ENCODE results near the gene PRR19.
"Not testable (repeated sequence)": the region's sequence is repeated elsewhere in the genome, so short reads cannot be mapped to it uniquely, and the experiment has no call there.

Gene PRR19

DNA sequence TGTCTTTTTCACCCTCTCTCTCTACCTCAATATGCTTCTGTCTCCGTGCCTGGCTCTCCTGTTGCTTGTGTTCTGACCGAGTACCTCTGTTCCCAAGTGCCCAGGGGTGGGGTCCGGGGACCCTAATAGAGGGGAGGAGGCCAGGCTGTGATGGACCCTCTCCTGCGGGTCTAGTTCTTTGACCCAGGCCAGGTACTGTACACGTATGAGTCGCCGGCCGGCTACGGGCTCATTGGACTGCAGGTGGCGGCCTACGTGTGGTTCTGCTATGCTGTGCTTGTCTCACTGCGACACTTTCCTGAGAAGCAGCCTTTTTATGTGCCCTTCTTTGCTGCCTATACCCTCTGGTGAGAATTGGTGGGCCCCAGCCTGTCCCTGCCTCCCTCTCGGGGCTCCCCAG, 15.6 kb downstream of the PRR19 start:
- no peaks in the 10 kb centered on the region for H3K36me3 Mint-ChIP-seq
- peak overlapping the region; percentile 38 for H3K27ac Mint-ChIP-seq
- peaks cover 31% of the 10 kb centered on the region for H3K27me3 Mint-ChIP-seq
- no peak overlapping the region for H3K4me3 Mint-ChIP-seq
- ATAC-seq, result no peak
- no peaks in the 10 kb centered on the region for H3K9me3 Mint-ChIP-seq
- H3K4me1 Mint-ChIP-seq, result peaks cover 27% of the 10 kb centered on the region

DNA sequence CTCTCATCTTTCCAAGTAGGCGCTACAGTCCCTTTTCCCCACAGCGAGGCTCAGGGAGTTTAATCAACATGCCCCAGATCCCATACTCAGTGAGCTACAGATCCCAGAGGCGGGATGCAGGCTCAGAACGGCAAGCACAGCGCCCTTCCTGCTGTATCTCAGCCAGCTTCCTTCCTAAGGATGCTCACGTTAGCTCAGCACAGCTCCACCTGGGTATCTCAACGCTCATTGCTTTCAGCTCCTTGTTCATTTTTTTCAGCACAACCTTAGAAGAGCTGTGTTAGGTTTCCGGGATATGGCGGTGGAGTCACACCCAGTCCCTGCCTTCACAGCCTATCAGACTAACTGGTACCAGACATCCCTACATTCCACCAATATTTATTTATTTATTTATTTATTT, 20.4 kb downstream of the PRR19 start:
- H3K4me3 Mint-ChIP-seq, result no peak overlapping the region

DNA sequence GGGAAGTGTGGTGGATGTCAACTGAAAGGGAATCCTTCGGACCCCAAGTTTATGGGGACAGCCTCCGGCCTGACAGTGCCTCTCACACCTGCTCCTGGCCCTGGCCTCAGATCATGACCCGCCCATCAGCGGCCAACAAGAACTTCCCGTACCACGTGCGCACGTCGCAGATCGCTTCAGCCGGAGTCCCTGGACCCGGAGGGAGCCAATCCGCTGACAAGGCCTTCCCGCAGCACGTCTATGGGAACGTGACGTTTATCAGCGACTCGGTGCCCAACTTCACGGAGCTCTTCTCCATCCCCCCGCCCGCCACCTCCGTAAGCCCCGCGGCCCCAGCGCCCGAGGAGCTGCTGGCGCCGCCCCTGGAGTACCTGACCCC, 21.5 kb downstream of the PRR19 start:
- Mint-ChIP-seq H3K4me1 (peaks cover 26% of the 10 kb centered on the region), H3K27ac (no peak overlapping the region), H3K4me3 (no peak overlapping the region), H3K27me3 (peaks cover 8% of the 10 kb centered on the region), H3K9me3 (no peaks in the 10 kb centered on the region), H3K36me3 (no peaks in the 10 kb centered on the region)
- no peak for ATAC-seq

More for the DNA sequence above, 20.4 kb downstream of the PRR19 start:
- H3K4me1 Mint-ChIP-seq, result peaks cover 19% of the 10 kb centered on the region
- peaks cover 8% of the 10 kb centered on the region for H3K27me3 Mint-ChIP-seq
- H3K9me3 Mint-ChIP-seq, result no peaks in the 10 kb centered on the region
- no peak overlapping the region for H3K27ac Mint-ChIP-seq
- ATAC-seq, result no peak
- no peaks in the 10 kb centered on the region for H3K36me3 Mint-ChIP-seq

DNA sequence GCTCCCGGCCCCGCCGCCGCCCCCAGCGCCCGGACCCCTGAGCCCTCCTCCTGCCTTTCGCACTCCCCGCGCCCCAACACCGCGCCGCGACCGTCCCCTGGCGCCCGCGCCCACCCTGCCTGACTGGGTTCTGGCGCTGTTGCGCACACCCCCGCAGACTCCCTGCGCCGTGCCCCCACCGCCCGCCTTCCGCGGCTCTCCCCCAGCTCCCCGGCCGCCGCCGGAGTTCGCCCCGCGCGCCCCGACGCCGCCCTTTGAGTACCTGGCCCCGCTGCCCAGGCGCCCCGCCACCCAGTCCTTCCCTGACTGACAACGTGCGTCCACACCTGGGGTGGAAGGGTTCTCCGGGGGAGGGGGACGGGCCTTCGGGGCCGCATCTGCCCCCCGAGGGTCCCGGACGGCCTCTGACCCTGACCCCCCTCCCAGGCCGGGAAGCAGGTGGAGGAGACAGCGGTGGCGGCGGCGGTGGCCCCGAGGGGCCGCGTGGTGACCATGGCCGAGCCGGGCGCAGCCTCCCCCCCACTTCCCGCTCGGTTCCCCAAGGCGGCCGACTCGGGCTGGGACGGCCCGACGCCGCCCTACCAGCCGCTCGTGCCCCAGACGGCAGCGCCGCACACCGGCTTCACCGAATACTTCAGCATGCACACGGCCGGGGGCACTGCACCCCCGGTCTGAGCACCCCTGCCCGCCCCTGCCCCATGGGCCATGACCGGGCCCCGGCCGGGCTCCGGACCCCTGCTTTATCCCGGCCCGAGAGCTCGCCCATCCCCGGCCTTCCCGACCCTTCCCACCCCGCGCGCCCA, 22.1 kb downstream of the PRR19 start:
- no peak for ATAC-seq
- H3K27me3 Mint-ChIP-seq, result peaks cover 8% of the 10 kb centered on the region
- peak overlapping the region; percentile 78 for H3K27ac Mint-ChIP-seq
- no peaks in the 10 kb centered on the region for H3K36me3 Mint-ChIP-seq
- no peaks in the 10 kb centered on the region for H3K9me3 Mint-ChIP-seq
- H3K4me1 Mint-ChIP-seq, result peaks cover 32% of the 10 kb centered on the region
- no peak overlapping the region for H3K4me3 Mint-ChIP-seq

- ATAC-seq, result no peak
- Mint-ChIP-seq H3K36me3 (no peaks in the 10 kb centered on the region), H3K9me3 (no peaks in the 10 kb centered on the region)
These were observed 22.8 kb downstream of the PRR19 start for GRCh38 chr19:42324655-42325307.

GRCh38 chr19:42325308-42325895, 23.5 kb downstream of the PRR19 start, which contains the start of gene MEGF8:
Gene MEGF8, plus strand, starts transcription at chr19:42325635. Its CDS starts 609 bp downstream, at chr19:42326244.
- peak; percentile 97 for ATAC-seq
- peaks cover 39% of the 10 kb centered on the region for H3K4me1 Mint-ChIP-seq
- H3K36me3 Mint-ChIP-seq, result no peaks in the 10 kb centered on the region
- peaks cover 8% of the 10 kb centered on the region for H3K27me3 Mint-ChIP-seq
- H3K27ac Mint-ChIP-seq, result peak within 1 kb of the TSS; percentile 78
- no peaks in the 10 kb centered on the region for H3K9me3 Mint-ChIP-seq
- peak within 1 kb of the TSS; percentile 94 for H3K4me3 Mint-ChIP-seq

More at GRCh38 chr19:42324655-42325307, 22.8 kb downstream of the PRR19 start:
- H3K27ac Mint-ChIP-seq, result peak overlapping the region; percentile 78
- peak overlapping the region; percentile 94 for H3K4me3 Mint-ChIP-seq
- peaks cover 8% of the 10 kb centered on the region for H3K27me3 Mint-ChIP-seq
- peaks cover 36% of the 10 kb centered on the region for H3K4me1 Mint-ChIP-seq

DNA sequence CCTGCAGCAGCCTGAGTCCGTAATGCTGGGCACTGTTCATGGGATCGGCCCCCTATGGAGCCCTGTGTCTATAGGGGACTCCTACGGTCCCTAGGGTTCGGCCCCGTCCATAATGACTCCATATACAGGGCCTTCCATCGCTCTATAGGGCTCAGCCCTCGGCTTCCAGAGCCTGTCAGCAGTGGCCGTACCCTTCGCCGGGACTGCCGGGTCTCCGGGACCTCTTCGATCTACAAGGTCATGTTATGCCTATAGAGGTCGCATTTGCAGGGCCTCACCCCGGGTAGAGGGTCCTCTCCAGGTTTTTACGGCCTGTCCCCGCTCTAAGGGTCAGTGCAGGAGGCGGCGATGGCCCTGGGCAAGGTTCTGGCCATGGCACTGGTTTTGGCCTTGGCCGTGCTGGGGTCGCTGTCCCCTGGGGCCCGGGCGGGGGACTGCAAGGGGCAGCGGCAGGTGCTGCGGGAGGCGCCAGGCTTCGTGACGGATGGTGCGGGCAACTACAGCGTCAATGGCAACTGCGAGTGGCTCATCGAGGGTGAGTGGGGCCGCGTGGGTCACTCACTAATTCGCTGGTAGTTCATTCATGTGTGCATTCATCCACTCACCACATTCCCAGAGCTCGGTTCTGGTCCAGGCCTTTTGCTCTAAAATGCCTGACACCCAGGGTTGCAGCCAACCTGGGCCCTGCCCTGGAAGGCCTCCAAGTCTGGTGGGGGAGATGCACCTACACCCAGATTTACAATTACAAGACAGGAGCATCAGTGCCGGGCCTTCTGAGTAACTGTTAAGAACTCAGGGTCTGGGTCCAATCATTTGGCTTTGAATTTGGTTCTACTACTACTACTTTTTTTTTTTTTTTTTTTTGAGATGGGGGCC, 24.2 kb downstream of the PRR19 start:
- peaks cover 42% of the 10 kb centered on the region for H3K4me1 Mint-ChIP-seq
- H3K4me3 Mint-ChIP-seq, result peak overlapping the region; percentile 94
- H3K27me3 Mint-ChIP-seq, result peaks cover 8% of the 10 kb centered on the region
- no peaks in the 10 kb centered on the region for H3K9me3 Mint-ChIP-seq
- peak overlapping the region; percentile 78 for H3K27ac Mint-ChIP-seq
- ATAC-seq, result peak; percentile 21
- H3K36me3 Mint-ChIP-seq, result no peaks in the 10 kb centered on the region

DNA sequence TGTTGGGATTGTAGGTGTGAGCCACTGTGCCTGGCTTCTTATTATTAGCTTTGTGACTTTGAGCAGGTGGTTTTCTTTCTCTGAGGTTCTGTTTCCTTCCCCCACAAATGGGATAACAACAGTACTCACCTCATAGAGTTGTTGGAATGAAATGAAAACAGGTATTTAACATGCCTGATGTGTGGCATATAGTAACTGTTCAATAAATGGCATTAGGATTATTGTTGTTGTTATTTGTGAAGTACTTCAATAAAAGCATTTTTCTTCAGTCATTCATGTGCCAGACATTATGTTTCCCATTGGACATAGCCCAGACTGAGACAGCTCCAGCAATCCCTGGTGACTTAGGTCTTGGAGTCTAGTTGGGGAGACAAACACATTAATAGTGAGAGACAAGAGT, 25.0 kb downstream of the PRR19 start:
- Mint-ChIP-seq H3K36me3 (no peaks in the 10 kb centered on the region), H3K4me3 (peak overlapping the region; percentile 94), H3K9me3 (no peaks in the 10 kb centered on the region)

DNA sequence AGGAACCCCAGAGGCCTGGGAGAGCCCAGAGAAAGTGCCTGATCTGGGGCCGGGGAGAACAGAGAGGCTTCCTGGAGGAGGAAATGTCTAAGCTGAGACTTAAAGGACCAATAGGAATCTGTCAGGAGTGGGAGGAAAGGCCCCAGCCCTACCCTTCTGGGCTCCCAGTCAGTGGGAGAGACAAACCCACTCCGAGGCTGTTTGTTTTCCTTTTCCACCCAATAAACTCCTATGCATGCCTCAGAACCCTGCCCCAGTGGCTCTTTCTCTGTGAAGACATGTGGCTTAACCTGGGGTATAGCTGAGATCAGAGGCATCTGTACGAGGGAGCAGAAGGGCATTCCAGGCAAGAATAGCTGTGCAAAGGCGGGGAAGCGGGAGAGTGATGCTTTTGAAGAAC, 25.4 kb downstream of the PRR19 start:
- H3K9me3 Mint-ChIP-seq, result no peaks in the 10 kb centered on the region
- no peaks in the 10 kb centered on the region for H3K36me3 Mint-ChIP-seq
- no peak for ATAC-seq
- H3K27ac Mint-ChIP-seq, result no peak overlapping the region
- peaks cover 42% of the 10 kb centered on the region for H3K4me1 Mint-ChIP-seq
- no peak overlapping the region for H3K4me3 Mint-ChIP-seq
- H3K27me3 Mint-ChIP-seq, result peaks cover 8% of the 10 kb centered on the region

More for the DNA sequence above, 25.0 kb downstream of the PRR19 start:
- peaks cover 8% of the 10 kb centered on the region for H3K27me3 Mint-ChIP-seq
- no peak for ATAC-seq
- H3K27ac Mint-ChIP-seq, result peak overlapping the region; percentile 78
- H3K4me1 Mint-ChIP-seq, result peaks cover 42% of the 10 kb centered on the region

GRCh38 chr19:42328106-42328505, 26.2 kb downstream of the PRR19 start:
- H3K27me3 Mint-ChIP-seq, result peaks cover 8% of the 10 kb centered on the region
- no peak overlapping the region for H3K27ac Mint-ChIP-seq
- peaks cover 42% of the 10 kb centered on the region for H3K4me1 Mint-ChIP-seq
- H3K9me3 Mint-ChIP-seq, result no peaks in the 10 kb centered on the region
- ATAC-seq, result no peak
- H3K4me3 Mint-ChIP-seq, result no peak overlapping the region
- no peaks in the 10 kb centered on the region for H3K36me3 Mint-ChIP-seq

DNA sequence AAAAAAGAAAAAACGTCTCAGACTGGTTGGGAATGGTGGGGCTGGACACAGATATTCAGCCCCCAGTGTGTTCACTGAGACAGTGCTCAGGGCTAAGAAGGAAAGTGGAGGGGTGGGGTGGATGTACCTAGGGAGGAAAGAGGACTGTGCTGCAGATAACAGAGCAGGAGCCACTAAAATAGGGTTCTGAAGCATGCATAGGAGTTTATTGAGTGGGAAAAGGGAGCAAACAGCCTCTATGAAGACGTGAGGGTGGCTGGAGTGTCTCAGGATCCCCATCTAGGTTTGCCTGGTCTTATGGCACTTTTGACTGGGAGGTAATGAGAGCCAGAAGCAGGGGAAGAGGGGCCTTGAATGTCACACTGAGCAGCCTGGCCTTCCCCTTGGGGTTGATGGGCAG, 26.9 kb downstream of the PRR19 start:
- Mint-ChIP-seq H3K4me3 (no peak overlapping the region), H3K27me3 (peaks cover 8% of the 10 kb centered on the region), H3K36me3 (no peaks in the 10 kb centered on the region), H3K4me1 (peaks cover 42% of the 10 kb centered on the region), H3K27ac (no peak overlapping the region), H3K9me3 (no peaks in the 10 kb centered on the region)
- ATAC-seq, result no peak

- ATAC-seq, result no peak
- H3K9me3 Mint-ChIP-seq, result no peaks in the 10 kb centered on the region
- H3K27me3 Mint-ChIP-seq, result no peaks in the 10 kb centered on the region
- peaks cover 36% of the 10 kb centered on the region for H3K4me1 Mint-ChIP-seq
- H3K27ac Mint-ChIP-seq, result no peak overlapping the region
- no peak overlapping the region for H3K4me3 Mint-ChIP-seq
- H3K36me3 Mint-ChIP-seq, result no peaks in the 10 kb centered on the region
These were observed 28.3 kb downstream of the PRR19 start for GRCh38 chr19:42330241-42330711.

DNA sequence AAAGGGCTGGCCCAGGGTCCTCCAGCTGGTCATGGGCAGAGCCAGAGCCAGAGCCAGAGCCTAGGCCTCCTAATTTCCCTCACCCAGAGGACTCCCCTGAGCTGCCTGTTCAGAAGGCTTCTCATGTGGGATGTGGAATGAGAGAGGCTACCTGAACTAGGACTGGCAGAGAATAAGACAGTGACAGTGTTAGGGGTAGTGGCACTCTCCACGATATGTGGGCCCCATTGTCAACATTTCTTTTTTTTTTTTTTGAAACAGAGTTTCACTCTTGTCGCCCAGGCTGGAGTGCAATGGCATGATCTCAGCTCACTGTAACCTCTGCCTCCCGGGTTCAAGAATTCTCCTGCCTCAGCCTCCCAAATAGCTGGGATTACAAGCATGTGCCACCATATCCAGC, 29.4 kb downstream of the PRR19 start:
- not testable (repeated sequence) for H3K4me3 Mint-ChIP-seq, H3K27ac Mint-ChIP-seq, H3K36me3 Mint-ChIP-seq, H3K9me3 Mint-ChIP-seq, ATAC-seq, H3K27me3 Mint-ChIP-seq
- H3K4me1 Mint-ChIP-seq, result peaks cover 36% of the 10 kb centered on the region

DNA sequence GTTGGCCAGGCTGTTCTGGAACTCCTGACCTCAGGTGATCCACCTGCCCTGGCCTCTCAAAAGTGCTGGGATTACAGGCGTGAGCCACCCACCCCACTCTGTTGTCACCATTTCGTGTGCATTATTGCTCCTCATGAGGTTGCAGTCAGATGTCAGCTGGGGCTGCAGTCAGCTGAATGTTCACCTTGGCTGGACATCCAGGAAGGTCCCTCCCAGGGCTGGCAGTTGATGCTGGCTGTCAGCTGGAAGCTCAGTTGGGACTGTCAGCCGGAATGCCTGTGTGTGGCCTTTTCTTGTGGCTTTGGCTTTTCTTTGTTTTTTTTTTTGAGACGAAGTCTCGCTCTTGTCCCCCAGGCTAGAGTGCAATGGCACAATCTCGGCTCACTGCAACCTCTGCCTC, 30.1 kb downstream of the PRR19 start:
- H3K4me3 Mint-ChIP-seq, result no peak overlapping the region
- no peak for ATAC-seq
- H3K27me3 Mint-ChIP-seq, result no peaks in the 10 kb centered on the region
- H3K36me3 Mint-ChIP-seq, result no peaks in the 10 kb centered on the region
- H3K27ac Mint-ChIP-seq, result no peak overlapping the region
- peaks cover 31% of the 10 kb centered on the region for H3K4me1 Mint-ChIP-seq
- H3K9me3 Mint-ChIP-seq, result no peaks in the 10 kb centered on the region

DNA sequence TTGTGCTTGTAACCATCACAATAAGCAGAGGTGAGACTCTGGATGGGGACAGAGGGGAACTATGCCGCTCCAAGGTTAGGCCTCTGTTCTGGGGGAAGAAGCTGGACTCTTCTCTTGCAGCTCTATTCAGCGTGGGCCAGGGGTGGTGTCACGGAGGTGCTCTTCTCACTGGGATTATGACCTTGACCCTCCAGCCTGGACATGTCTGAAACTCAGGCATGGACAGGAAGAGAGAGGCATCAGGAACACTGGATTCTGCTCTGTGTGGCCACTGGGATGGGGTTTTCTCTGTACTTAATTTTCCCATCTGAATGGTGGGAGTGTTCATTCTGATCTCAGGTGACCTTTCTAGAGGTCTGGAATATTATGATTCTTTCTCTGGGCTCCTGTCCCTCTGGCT, 31.1 kb downstream of the PRR19 start:
- H3K9me3 Mint-ChIP-seq, result no peaks in the 10 kb centered on the region
- ATAC-seq, result no peak
- no peak overlapping the region for H3K4me3 Mint-ChIP-seq
- no peaks in the 10 kb centered on the region for H3K27me3 Mint-ChIP-seq
- peaks cover 21% of the 10 kb centered on the region for H3K4me1 Mint-ChIP-seq
- no peaks in the 10 kb centered on the region for H3K36me3 Mint-ChIP-seq
- H3K27ac Mint-ChIP-seq, result no peak overlapping the region
